Transverse colon (tissue), 3 donors: ENCODE measurements around the gene PBX3.

ENCODE experiments used
- EP300 ChIP-seq: sonication (generic); formaldehyde crosslinking; IDR thresholded peaks from one replicate; pipeline ENCODE4 v1.6.1; 2017; ENCODE audit warnings: antibody characterized with exemption, low read depth
- POLR2A ChIP-seq: fragments of 450-650 bp; IDR thresholded peaks from one replicate; pipeline ENCODE4 v1.6.1; 2016; ENCODE audit warnings: antibody characterized with exemption, mild to moderate bottlenecking, moderate library complexity
- TF ChIP-seq, protein P1 (sequence below), 5 experiments: fragments of 200-600 bp in 3 of 5; fragments of 450-650 bp in 2 of 5; sonication (generic) in 3 of 5; IDR thresholded peaks; 1 replicate in 2 of 5; 2 replicates in 3 of 5; pipeline ENCODE4 v1.5.1; 2016 to 2017; ENCODE audit warnings: antibody characterized with exemption in 5 of 5, inconsistent platforms in 3 of 5, mild to moderate bottlenecking in 2 of 5, moderate library complexity in 1 of 5

DNA sequence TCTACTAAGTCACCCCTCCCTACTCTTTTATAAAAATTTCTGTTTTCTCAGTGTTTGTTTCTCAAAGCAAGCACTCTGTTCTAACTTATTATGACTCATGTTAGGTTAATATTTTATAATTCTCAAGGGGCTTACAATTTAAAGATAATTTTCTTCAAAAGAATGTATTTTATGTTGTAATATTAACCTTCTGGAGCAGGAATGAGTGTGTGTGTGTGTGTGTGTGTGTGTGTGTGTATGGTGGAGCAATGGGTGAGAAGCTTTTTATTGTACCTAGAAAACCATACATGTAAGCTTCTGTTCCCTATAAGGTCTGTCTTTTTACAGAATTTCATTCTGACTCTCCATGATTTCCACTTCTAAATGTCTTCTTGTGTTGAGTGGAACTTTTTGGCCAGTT is 63.0 kb downstream of the PBX3 start:
- TF ChIP-seq, protein P1, sequence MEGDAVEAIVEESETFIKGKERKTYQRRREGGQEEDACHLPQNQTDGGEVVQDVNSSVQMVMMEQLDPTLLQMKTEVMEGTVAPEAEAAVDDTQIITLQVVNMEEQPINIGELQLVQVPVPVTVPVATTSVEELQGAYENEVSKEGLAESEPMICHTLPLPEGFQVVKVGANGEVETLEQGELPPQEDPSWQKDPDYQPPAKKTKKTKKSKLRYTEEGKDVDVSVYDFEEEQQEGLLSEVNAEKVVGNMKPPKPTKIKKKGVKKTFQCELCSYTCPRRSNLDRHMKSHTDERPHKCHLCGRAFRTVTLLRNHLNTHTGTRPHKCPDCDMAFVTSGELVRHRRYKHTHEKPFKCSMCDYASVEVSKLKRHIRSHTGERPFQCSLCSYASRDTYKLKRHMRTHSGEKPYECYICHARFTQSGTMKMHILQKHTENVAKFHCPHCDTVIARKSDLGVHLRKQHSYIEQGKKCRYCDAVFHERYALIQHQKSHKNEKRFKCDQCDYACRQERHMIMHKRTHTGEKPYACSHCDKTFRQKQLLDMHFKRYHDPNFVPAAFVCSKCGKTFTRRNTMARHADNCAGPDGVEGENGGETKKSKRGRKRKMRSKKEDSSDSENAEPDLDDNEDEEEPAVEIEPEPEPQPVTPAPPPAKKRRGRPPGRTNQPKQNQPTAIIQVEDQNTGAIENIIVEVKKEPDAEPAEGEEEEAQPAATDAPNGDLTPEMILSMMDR (IDR thresholded peaks at IDR 0.05), result no peak
- no peak for TF ChIP-seq POLR2A
- no peak for TF ChIP-seq EP300
